HG02884 (cell line): ENCODE data around the gene ME1.
A peak's percentile ranks its signal among the peaks of the same experiment; 100 is the strongest.
"Not testable (repeated sequence)": the region's sequence is repeated elsewhere in the genome, so short reads cannot be mapped to it uniquely, and the experiment has no call there.

Experiments
- ATAC-seq: cut with Tn5 transposase; IDR thresholded peaks from one replicate; pipeline ENCODE4 v1.9.1; 2021; ENCODE audit warnings: mild to moderate bottlenecking, moderate library complexity; ENCODE audit not compliant: unreplicated experiment

Gene ME1

GRCh38 chr6:83265384-83265783 lies 165.5 kb downstream of the ME1 start:
- no peak for ATAC-seq

GRCh38 chr6:83260577-83260976 lies 170.3 kb downstream of the ME1 start:
- no peak for ATAC-seq

GRCh38 chr6:83258517-83258916 lies 172.3 kb downstream of the ME1 start:
- no peak for ATAC-seq

GRCh38 chr6:83257791-83258190 lies 173.1 kb downstream of the ME1 start:
- no peak for ATAC-seq

GRCh38 chr6:83256719-83257118 lies 174.1 kb downstream of the ME1 start:
- ATAC-seq: not testable (repeated sequence)

GRCh38 chr6:83252719-83253118 lies 178.1 kb downstream of the ME1 start:
- no peak for ATAC-seq

- ATAC-seq: no peak
These were observed 180.6 kb downstream of the ME1 start for GRCh38 chr6:83250235-83250634.

GRCh38 chr6:83247471-83247870 lies 183.4 kb downstream of the ME1 start:
- ATAC-seq: no peak

GRCh38 chr6:83231146-83231545 lies 199.7 kb downstream of the ME1 start:
- ATAC-seq: no peak

GRCh38 chr6:83226517-83226916 lies 204.3 kb downstream of the ME1 start:
- no peak for ATAC-seq

GRCh38 chr6:83221889-83222479 lies 208.9 kb downstream of the ME1 start:
- no peak for ATAC-seq

GRCh38 chr6:83221276-83221675 lies 209.6 kb downstream of the ME1 start:
- no peak for ATAC-seq

GRCh38 chr6:83220121-83220520 lies 210.7 kb downstream of the ME1 start:
- no peak for ATAC-seq

GRCh38 chr6:83218646-83219045 lies 212.2 kb downstream of the ME1 start:
- no peak for ATAC-seq

GRCh38 chr6:83216806-83217205 lies 214.0 kb downstream of the ME1 start:
- no peak for ATAC-seq

GRCh38 chr6:83215131-83216047 lies 215.5 kb downstream of the ME1 start:
- ATAC-seq: peak; percentile 100

GRCh38 chr6:83202031-83202430 lies 228.8 kb downstream of the ME1 start:
- no peak for ATAC-seq

GRCh38 chr6:83199863-83200225 lies 231.0 kb downstream of the ME1 start:
- peak; percentile 7 for ATAC-seq

- peak; percentile 66 for ATAC-seq
These were observed 231.5 kb downstream of the ME1 start for GRCh38 chr6:83199173-83199862.

- no peak for ATAC-seq
These were observed 232.2 kb downstream of the ME1 start for GRCh38 chr6:83198486-83199172.
